Omental fat pad (tissue), 4 donors: ENCODE data around the gene DLG2. TPM values are rescaled to one million over a fixed set of nuclear protein-coding genes. Genes with fewer than 3 reads are reported as not detected.
"Not testable (repeated sequence)": the region's sequence is repeated elsewhere in the genome, so short reads cannot be mapped to it uniquely, and the experiment has no call there.

Source experiments
- ATAC-seq: fragments of 150-250 bp; one replicate; pipeline ENCODE4 v1.9.1; 2016; ENCODE audit warnings: mild to moderate bottlenecking, moderate library complexity; ENCODE audit not compliant: low FRiP score
- DNase-seq: peaks from one replicate; pipeline ENCODE4 v3.0.0-alpha.2; 2019; ENCODE audit warnings: low spot score
- CTCF ChIP-seq, 3 donors: fragments of 450-650 bp; IDR thresholded peaks; one replicate each; pipeline ENCODE4 v1.5.1; 2016 to 2017; ENCODE audit warnings: antibody characterized with exemption in 3 of 3, mild to moderate bottlenecking in 3 of 3, moderate library complexity in 2 of 3
- total RNA-seq, 4 donors: library from RNA; depleted of rRNA; stranded (reverse); fragments of >200 nt; gene quantifications; one replicate each; pipeline ENCODE4 v1.1.0, GENCODE V29; 2016

Gene DLG2
- total RNA-seq, 4 donors from 2014 or later: 4.8 to 13.2 (median 8.1) TPM

DNA sequence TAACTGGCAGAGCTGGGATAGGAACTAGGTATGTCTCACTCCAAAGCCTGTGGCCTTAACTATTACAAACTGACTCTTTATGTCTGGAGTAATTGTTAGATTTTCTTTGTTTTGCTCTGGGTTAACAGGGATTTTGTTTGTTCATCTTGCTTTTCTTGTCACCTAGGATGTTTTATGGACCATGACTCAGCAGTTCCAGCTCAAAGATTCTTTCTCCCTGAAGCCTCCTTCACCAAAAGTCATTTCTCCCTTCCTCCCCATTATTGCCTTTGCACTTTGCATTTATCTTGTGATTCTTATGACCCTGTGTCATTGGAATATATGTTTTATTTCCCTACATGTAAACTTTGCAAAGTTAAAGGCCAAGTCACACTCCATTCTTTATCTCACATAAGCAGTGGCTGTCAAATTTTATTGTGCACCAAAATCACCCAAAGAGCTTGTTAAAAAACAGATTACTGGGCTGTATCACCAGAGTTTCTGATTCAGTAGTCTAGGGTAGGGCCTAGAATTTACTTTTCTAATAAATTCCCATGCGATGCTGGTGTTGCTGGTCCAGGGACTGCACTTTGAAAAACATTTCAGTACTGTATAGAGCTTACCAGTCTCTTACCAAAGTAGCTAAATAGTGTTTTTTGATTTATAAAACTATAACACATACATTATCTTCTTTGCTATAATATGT, 327.7 kb downstream of the DLG2 start:
- no peak for TF ChIP-seq CTCF (IDR thresholded peaks at IDR 0.05)
- ATAC-seq (no peak), DNase-seq (no peak)

DNA sequence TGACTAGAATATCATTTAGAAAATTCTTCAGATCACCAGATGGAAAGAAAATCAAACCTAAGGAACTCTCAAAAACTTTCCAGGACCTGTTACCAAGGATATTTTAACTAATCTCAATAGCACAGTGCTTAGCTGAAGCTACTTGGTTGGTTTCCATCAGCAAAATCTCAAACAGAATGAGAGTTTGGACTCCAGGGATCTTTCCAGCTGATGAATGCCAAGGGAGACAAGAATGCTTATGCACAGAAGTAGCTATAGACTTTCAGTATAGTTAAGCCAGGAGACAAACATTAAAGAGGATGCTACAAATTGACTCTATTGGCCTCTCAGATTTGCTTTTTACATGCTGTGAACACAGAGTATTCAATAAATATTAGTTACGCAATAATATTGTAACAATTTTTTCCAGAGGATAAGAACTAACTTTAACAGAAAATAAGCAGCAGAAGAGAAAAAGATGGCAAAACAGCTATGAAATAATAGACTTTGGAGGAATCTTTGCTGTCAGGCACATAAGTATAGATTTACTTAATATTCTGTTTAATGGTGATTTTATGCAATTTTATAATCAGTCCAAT, 331.4 kb downstream of the DLG2 start:
- no peak for TF ChIP-seq CTCF (IDR thresholded peaks at IDR 0.05)
- DNase-seq (no peak), ATAC-seq (no peak)

- TF ChIP-seq CTCF (IDR thresholded peaks at IDR 0.05): no peak
- ATAC-seq (no peak), DNase-seq (no peak)
Observed at GRCh38 chr11:85281550-85281949, 345.6 kb downstream of the DLG2 start.

DNA sequence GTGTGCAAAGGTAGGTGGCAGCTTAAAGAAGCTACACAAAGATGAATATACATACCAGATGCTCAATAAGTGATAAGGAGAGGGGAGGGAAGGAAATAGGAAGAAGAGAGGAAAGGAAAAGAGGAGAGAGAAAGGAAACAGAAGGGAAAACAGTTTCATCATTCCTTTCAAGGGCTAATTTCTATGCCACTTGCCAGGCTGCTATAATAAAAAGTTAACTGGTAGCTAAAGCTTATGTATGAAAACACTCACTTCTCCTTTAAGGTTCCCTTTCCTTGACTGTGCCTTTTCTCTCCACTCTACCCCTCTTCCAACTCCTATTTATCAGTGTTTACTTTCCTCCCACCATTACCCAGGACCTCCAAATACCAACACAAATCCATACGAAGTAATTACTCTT, 347.9 kb downstream of the DLG2 start:
- ATAC-seq: no peak

DNA sequence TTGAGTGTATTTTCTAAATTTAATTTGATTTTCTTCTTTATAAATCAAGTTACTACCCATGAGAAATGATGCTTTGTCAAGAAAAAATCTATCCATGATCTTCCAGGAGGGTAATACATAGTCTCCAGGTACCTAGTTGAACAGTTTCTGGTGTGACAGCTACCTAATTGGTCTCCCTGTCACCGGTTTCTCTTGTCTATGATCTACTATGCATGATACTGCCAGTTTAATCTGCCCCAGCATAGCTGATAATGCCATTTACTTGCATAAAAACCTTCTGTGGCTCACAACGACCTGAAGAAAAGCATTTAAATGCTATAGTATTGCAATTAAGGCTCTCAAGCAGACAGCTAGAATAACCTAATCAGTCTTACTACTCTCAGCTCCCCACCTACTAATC, 349.5 kb downstream of the DLG2 start:
- no peak for TF ChIP-seq CTCF (IDR thresholded peaks at IDR 0.05)
- DNase-seq: no peak
- no peak for ATAC-seq

More for the DNA sequence above, 347.9 kb downstream of the DLG2 start:
- DNase-seq: no peak
- no peak for TF ChIP-seq CTCF (IDR thresholded peaks at IDR 0.05)

DNA sequence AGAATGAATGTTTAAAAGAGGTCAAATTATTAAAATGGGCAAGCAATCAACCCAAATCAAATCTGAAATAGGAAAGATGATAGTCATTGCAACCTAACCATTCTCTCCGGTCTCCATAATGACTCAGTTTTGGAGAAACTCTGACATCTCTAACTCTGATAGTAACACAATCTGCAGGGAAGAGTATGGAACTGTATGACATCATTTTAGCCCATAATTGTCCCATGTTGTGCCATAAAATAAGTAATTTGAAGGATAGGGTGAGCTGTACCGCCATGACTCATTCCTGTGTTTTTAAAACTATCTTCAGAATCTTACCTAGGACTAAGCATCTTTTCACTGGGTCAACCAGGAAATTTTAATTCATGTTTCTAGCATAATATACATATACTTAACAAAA, 350.8 kb downstream of the DLG2 start:
- no peak for TF ChIP-seq CTCF (IDR thresholded peaks at IDR 0.05)
- ATAC-seq: no peak
- no peak for DNase-seq

- DNase-seq, ATAC-seq: not testable (repeated sequence)
Observed at GRCh38 chr11:85270315-85270714, 356.8 kb downstream of the DLG2 start.
